ENCODE data around the gene MYT1. TPM values are rescaled to one million over a fixed set of nuclear protein-coding genes. Genes with fewer than 3 reads are reported as not detected.

MYT1 gene
- total RNA-seq, 1 donor from 2014 or later = not detected

DNA sequence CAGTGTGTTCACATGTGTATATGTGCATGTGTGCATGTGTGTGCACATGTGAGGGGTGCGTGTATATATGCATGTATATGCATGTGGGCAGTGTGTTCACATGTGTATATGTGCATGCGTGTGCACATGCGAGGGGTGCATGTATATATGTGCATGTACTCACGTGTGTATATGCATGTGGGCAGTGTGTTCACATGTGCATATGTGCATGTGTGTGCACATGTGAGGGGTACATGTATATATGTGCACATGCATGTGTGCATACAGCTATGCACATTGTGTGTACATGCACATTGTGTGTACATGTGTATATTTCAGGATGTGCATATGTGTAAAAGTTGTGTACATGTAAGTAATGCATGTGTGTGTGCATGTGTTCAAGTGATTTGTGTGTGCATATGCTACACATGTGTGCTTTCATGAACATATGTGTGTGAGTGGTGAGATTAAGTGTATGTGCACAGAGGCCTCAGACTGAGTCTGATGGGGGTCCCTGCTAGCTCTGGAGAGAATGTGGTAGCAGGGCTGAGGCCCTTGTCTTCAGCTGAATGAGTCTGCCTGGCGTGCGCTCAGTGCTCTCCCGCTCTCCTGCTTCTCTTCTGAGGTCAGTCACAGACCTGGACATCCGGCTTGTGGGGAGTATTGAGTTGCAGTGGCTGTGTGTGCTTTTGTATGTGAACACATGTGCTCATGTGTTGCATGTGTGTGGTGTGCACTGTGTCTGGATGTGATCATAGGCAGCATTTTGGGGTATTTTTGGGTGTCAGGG, 19.9 kb upstream of the MYT1 start:
- peaks cover 16% of the 10 kb centered on the region for H3K9me3 Mint-ChIP-seq
- H3K4me1 Mint-ChIP-seq (ENCODE audit: low read depth) = no peaks in the 10 kb centered on the region
- no peaks in the 10 kb centered on the region for H3K36me3 Mint-ChIP-seq (ENCODE audit: low read depth)
- H3K27me3 Mint-ChIP-seq (ENCODE audit: low read depth) = peaks cover 2% of the 10 kb centered on the region
- no peak overlapping the region for H3K27ac Mint-ChIP-seq
- no peak overlapping the region for H3K4me3 Mint-ChIP-seq (ENCODE audit: low read depth)
- no peak for DNase-seq (ENCODE audit: low spot score)
- intact Hi-C loops (cut with micrococcal nuclease) = no loop called here

DNA sequence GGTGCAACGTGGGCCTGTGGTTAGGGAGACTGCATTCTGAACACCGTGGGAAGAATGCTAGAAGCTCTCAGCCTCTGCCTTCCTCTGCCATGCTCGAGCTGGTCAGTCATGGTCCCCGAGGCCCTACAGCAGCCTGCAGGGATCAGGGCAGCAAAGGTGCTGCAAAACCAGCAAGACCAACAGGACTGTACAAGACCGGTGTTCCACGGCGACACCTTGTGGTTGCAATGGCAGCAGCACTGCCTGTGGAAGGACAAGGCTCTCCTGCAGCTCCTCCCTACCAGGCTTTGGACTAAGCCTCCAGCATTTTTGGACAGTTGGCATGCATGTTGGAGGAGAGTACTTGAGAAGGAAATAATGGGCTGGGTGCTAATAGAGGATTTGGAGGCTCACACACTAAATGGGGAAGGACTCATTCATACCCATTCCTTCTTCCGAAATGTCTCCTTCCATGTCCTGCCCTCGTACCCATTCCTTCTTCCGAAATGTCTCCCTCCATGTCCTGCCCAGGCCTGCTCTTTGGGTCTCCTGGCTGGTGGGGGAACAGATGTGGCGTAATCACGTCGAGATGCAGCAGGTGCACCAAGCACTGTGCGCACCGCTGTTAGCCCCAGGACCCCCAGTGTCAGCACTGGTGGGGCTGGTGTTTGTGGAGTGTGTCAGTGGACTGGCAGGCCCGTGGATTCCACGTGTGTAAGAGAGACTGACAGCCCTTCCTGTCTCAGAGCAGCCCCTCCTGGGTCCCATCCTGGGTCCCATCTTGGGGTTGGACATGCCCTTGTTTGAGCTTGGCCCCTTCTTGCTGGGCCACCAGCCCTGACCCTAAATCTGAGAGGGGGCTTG, 18.6 kb upstream of the MYT1 start:
- no peaks in the 10 kb centered on the region for H3K4me1 Mint-ChIP-seq (ENCODE audit: low read depth)
- H3K27ac Mint-ChIP-seq = no peak overlapping the region
- peaks cover 16% of the 10 kb centered on the region for H3K9me3 Mint-ChIP-seq
- intact Hi-C loops (cut with micrococcal nuclease) = no loop called here
- peaks cover 2% of the 10 kb centered on the region for H3K27me3 Mint-ChIP-seq (ENCODE audit: low read depth)
- H3K36me3 Mint-ChIP-seq (ENCODE audit: low read depth) = no peaks in the 10 kb centered on the region
- DNase-seq (ENCODE audit: low spot score) = no peak
- no peak overlapping the region for H3K4me3 Mint-ChIP-seq (ENCODE audit: low read depth)

DNA sequence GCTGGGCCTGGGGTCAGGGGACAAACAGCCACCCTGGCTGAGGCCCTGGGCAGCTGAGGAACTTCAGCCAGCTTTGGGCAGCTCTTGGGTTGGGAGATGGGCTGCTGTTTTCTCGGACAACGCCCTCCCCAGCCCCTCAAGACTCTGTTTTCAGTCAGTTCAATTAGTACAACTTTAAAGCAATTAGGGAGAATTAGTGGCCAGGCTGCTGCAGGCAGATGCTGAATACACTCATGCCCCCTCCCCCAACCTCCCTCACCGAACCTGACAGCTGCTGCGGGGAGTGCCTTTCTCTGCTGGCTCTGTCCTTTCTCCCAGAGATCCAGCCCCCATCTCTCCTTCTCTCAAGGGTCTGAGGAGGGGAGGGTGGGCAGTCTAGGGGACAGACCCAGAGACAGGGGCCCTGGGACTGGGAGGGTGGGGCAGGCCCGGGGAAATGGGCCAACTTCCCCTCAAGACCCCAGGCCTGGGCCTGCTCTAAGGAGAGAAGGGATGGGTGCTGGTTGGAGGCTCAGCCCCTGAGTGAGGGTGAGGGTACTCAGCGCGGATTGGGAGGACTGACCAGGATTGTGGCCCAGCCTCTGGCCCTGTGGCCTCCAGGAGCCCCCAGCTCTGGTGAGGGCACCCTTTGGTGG, 17.8 kb upstream of the MYT1 start:
- H3K4me3 Mint-ChIP-seq (ENCODE audit: low read depth) = no peak overlapping the region
- no peak overlapping the region for H3K27ac Mint-ChIP-seq
- no peaks in the 10 kb centered on the region for H3K36me3 Mint-ChIP-seq (ENCODE audit: low read depth)
- H3K9me3 Mint-ChIP-seq = peaks cover 16% of the 10 kb centered on the region
- intact Hi-C loops (cut with micrococcal nuclease) = no loop called here
- H3K27me3 Mint-ChIP-seq (ENCODE audit: low read depth) = peaks cover 2% of the 10 kb centered on the region
- no peaks in the 10 kb centered on the region for H3K4me1 Mint-ChIP-seq (ENCODE audit: low read depth)
- no peak for DNase-seq (ENCODE audit: low spot score)

DNA sequence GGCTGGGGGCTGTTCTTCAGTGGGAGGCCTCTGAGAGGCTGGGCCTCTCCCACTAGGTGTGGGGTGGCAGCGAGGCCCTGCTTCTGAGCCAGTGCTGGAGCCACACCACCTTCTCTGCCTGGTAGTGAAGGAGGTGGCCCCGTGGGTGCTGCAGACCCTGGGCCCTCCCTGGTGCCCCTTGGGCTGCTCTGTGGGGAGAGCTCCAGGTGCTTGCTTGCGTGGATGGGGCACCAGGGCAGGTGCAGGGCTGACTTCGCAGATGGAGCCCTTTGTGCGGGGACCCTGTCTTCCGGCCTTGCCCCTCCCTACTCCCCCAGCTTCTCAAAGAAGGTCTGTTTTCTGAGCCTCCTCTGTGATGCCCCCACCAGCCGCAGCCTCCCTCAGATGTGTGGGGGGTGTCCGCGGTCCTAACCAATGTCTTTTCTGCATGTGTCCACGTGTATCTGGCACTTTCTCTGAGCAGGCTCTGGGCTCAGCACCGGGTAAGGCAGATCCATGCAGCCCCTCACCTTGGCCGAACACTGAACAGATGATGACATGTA, 17.2 kb upstream of the MYT1 start:
- intact Hi-C loops (cut with micrococcal nuclease) = no loop called here
- H3K27ac Mint-ChIP-seq = no peak overlapping the region

DNA sequence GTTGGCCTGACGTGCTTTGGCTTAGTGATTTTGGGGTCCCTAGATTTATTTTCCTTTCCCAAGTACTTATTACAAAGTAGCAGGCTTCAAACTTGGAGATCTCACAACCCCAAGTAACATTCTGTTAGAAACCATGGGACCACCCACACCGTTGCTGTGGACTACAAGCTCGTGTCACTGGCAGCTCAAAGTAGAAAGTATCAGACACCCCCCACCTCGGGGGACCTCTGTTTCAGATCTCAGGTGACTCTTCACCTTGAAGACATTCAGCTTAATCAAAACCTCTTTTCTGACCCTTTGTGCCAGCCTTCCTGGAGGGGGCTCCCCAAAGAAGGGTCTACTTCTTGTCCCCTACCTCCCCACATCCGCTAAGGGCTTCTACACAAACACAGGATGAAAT, 15.7 kb upstream of the MYT1 start:
- Mint-ChIP-seq H3K9me3 (peaks cover 16% of the 10 kb centered on the region), H3K27me3 (ENCODE audit: low read depth) (no peaks in the 10 kb centered on the region), H3K4me1 (ENCODE audit: low read depth) (no peaks in the 10 kb centered on the region), H3K36me3 (ENCODE audit: low read depth) (no peaks in the 10 kb centered on the region), H3K27ac (no peak overlapping the region), H3K4me3 (ENCODE audit: low read depth) (no peak overlapping the region)
- no peak for DNase-seq (ENCODE audit: low spot score)
- intact Hi-C loops (cut with micrococcal nuclease) = no loop called here

More for the DNA sequence above, 17.2 kb upstream of the MYT1 start:
- Mint-ChIP-seq H3K9me3 (peaks cover 16% of the 10 kb centered on the region), H3K27me3 (ENCODE audit: low read depth) (peaks cover 2% of the 10 kb centered on the region), H3K36me3 (ENCODE audit: low read depth) (no peaks in the 10 kb centered on the region), H3K4me1 (ENCODE audit: low read depth) (no peaks in the 10 kb centered on the region), H3K4me3 (ENCODE audit: low read depth) (no peak overlapping the region)
- no peak for DNase-seq (ENCODE audit: low spot score)

DNA sequence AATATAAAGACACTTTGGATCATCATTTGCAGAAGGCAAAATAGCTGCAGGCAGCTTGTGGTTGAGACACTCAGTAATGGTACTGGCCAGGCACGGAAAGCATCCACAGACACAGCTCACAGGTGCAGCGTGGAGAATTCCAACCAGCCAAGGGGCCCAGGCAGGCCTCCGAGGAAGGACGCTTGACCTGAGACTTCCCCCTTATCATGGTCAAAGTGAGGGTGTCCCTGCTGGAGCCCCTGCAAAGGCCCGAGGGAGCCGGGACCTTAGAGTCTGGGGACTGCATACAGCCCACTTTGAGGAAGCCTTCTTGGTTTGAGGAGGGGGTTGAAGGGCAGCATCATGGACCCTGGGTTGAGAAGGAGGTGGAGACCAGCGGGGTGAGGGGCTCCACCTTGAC, 15.1 kb upstream of the MYT1 start:
- Mint-ChIP-seq H3K4me3 (ENCODE audit: low read depth) (no peak overlapping the region), H3K9me3 (peaks cover 13% of the 10 kb centered on the region), H3K4me1 (ENCODE audit: low read depth) (no peaks in the 10 kb centered on the region), H3K27me3 (ENCODE audit: low read depth) (no peaks in the 10 kb centered on the region), H3K36me3 (ENCODE audit: low read depth) (no peaks in the 10 kb centered on the region), H3K27ac (no peak overlapping the region)
- no peak for DNase-seq (ENCODE audit: low spot score)
- intact Hi-C loops (cut with micrococcal nuclease) = no loop called here

DNA sequence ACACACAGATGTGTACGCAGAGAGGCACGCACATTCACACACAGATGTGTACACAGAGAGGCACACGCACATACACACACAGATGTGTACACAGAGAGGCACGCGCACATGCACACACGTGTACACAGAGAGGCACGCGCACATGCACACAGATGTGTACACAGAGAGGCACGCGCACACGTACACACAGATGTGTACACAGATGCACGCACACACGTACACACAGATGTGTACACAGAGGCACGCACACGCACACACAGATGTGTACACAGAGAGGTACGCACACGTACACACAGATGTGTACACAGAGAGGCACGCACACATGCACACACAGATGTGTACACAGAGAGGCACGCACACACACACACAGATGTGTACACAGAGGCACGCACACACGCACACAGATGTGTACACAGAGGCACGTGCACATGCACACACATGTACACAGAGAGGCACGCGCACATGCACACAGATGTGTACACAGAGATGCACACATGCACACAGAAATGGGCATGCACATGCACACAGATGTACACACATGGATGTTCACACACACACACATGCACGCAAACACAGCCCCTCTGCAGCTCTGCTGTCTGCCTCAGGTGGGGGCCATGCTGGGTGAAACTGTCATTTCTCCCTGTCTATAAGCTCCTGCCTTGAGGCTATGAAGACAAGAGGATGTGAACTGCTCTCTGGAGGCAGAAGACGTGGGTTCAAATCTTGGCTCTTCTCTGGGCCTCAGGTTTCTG, 14.3 kb upstream of the MYT1 start:
- intact Hi-C loops (cut with micrococcal nuclease) = no loop called here
- Mint-ChIP-seq H3K9me3 (peaks cover 4% of the 10 kb centered on the region), H3K4me3 (ENCODE audit: low read depth) (no peak overlapping the region), H3K36me3 (ENCODE audit: low read depth) (no peaks in the 10 kb centered on the region), H3K27me3 (ENCODE audit: low read depth) (no peaks in the 10 kb centered on the region), H3K4me1 (ENCODE audit: low read depth) (no peaks in the 10 kb centered on the region), H3K27ac (no peak overlapping the region)
- no peak for DNase-seq (ENCODE audit: low spot score)

DNA sequence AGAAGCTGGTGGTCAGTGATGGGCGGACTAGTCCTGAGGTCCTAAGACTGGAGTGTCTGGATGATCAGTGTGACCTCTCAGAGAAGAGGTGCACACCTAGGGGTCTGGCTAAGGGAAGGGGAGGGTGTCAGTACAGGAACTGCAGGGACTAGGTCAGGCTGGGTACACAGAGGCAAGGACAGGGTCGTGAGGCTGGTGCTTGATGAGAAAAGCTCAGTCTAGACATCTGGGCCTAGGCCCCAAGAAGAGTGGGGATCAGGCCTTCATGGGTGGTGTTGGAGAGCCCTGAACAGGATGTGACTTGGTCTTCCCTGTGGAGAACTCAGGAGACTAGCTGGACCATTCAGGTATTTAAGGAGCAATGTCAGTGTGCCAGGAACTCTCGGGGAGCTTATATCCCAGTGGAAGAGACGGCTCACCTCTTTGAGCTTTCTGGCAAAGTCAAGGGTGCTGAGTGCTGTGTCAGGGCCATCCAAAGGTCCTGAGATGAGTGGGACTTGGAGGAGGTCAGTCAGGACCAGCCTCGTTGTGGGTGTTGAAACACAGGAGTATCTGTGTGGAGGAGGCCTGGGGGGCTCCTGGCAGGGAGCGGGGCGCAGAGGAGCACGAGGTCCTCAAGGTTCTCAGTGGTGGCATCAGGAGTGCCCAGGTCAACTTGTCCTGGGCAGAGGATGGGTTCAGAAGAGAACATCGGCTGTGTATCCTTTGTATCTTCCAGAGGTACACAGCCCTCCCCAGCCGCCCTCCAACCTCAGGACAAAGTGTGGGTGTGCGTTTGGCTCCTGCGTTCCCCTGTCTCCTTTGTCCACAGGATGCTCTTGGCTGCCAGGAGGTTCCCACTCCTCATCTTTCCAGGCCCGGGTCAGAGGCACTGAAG, 13.3 kb upstream of the MYT1 start:
- no peaks in the 10 kb centered on the region for H3K36me3 Mint-ChIP-seq (ENCODE audit: low read depth)
- H3K27me3 Mint-ChIP-seq (ENCODE audit: low read depth) = no peaks in the 10 kb centered on the region
- H3K27ac Mint-ChIP-seq = no peak overlapping the region
- H3K4me1 Mint-ChIP-seq (ENCODE audit: low read depth) = no peaks in the 10 kb centered on the region
- intact Hi-C loops (cut with micrococcal nuclease) = no loop called here
- no peaks in the 10 kb centered on the region for H3K9me3 Mint-ChIP-seq
- no peak for DNase-seq (ENCODE audit: low spot score)
- no peak overlapping the region for H3K4me3 Mint-ChIP-seq (ENCODE audit: low read depth)

DNA sequence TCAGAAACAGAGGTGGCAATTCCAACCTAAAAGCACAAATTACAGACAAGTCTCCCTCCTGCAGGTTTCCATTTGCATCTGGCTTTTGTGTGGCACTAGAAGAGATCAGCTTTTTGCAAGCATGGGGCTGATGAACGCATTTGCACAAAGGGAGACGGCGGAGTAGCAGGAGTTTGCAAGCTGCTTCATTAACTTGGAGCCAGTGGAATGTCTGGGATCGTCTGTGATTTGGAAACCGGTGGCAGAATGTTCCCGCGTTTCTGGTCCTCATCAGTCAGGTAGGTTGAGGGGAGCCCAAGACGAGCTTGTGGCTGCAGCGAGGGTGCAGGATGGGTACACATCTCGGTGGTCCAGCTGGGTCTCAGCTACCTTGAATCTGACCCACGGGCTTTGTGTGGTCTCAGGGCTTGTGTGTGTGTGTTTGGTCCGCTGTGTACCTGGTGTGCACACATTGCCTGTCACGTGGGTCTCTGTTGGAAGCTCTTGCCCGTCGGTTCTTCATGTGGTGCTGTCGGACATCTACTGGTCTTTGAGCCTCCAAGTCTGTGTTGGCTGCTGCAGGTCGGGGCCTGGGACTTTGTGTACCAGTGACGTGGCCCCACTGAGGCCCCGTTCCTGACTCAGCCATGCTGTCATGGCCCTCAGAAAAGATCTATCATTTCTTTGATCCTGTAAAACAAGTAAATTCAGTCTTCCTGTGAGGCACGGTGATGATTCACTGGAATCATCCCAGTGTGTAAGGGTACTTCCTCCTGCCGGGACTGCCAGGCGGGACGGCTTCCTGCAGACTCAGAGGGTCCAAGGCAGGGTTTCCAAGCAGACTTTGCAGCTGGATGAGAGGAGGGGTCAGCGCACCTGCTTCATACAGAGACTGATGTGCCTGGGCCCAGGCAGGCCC, 12.4 kb upstream of the MYT1 start:
- Mint-ChIP-seq H3K4me3 (ENCODE audit: low read depth) (no peak overlapping the region), H3K27me3 (ENCODE audit: low read depth) (no peaks in the 10 kb centered on the region), H3K4me1 (ENCODE audit: low read depth) (no peaks in the 10 kb centered on the region), H3K9me3 (no peaks in the 10 kb centered on the region), H3K36me3 (ENCODE audit: low read depth) (no peaks in the 10 kb centered on the region), H3K27ac (no peak overlapping the region)
- intact Hi-C loops (cut with micrococcal nuclease) = no loop called here
- no peak for DNase-seq (ENCODE audit: low spot score)

DNA sequence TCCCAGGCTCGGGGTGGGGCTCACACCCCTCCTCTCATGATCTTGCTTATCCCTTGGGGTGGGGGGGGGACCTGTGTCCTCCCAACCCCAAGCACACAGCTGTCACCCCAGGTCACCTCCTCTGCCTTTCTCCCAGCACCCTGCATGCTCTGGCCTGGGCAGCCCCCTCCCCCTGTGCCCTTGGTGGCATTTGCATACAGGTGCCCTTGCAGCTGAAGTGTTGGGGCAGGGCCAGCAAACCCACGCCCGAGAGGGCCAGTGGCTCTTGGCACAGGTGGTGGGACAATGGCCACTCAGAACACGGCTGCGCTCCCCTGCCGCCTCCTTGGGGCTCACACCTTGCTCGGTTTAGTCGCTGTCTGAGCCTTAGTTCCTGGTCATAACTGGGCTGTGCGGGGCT, 11.3 kb upstream of the MYT1 start:
- Mint-ChIP-seq H3K36me3 (ENCODE audit: low read depth) (no peaks in the 10 kb centered on the region), H3K4me3 (ENCODE audit: low read depth) (no peak overlapping the region), H3K4me1 (ENCODE audit: low read depth) (no peaks in the 10 kb centered on the region), H3K27ac (no peak overlapping the region), H3K9me3 (no peaks in the 10 kb centered on the region), H3K27me3 (ENCODE audit: low read depth) (no peaks in the 10 kb centered on the region)
- DNase-seq (ENCODE audit: low spot score) = no peak
- intact Hi-C loops (cut with micrococcal nuclease) = no loop called here

DNA sequence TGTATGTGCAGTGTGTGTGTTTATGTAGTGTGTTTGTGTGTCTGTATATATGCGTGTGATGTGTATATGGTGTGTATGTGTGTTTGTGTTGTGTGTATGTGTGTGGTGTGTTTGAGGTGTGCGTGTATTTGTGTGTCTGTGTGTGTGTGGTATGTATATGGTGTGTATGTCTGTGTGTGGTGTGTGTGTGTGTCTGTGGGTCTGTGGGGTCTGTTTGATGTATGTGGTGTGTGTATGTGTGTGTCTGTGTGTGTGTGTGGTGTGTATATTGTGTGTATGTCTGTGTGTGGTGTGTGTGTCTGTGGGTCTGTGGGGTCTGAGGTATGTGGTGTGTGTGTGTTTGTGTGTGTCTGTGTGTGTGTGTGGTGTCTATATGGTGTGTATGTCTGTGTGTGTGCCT, 10.8 kb upstream of the MYT1 start:
- no peaks in the 10 kb centered on the region for H3K4me1 Mint-ChIP-seq (ENCODE audit: low read depth)
- no peak for DNase-seq (ENCODE audit: low spot score)
- intact Hi-C loops (cut with micrococcal nuclease) = no loop called here
- H3K9me3 Mint-ChIP-seq = no peaks in the 10 kb centered on the region
- no peak overlapping the region for H3K27ac Mint-ChIP-seq
- H3K4me3 Mint-ChIP-seq (ENCODE audit: low read depth) = no peak overlapping the region
- no peaks in the 10 kb centered on the region for H3K36me3 Mint-ChIP-seq (ENCODE audit: low read depth)
- no peaks in the 10 kb centered on the region for H3K27me3 Mint-ChIP-seq (ENCODE audit: low read depth)
